HepG2 (cell line): ENCODE results near the gene CMC4. TPM values are rescaled to one million over a fixed set of nuclear protein-coding genes. Genes with fewer than 3 reads are reported as not detected.

Experiments used
- CEBPZ ChIP-seq: IDR thresholded peaks from 2 replicates; pipeline ENCODE4 v1.6.1; 2012; ENCODE audit warnings: low read length, improper control_type of control experiment
- CTCF ChIP-seq: sonication (generic); formaldehyde crosslinking; IDR thresholded peaks from 2 replicates; pipeline ENCODE4 v1.5.0; 2020; ENCODE audit warnings: mild to moderate bottlenecking, missing genetic modification reagents, moderate library complexity
- EED ChIP-seq: sonication (generic); formaldehyde crosslinking; IDR thresholded peaks from 2 replicates; pipeline ENCODE4 v1.5.0; 2020; ENCODE audit warnings: mild to moderate bottlenecking, missing genetic modification reagents
- ELF4 ChIP-seq: sonication (generic); formaldehyde crosslinking; IDR thresholded peaks from 2 replicates; pipeline ENCODE4 v1.5.0; 2020; ENCODE audit warnings: missing genetic modification reagents, mild to moderate bottlenecking, moderate library complexity, borderline replicate concordance
- GATAD1 ChIP-seq: IDR thresholded peaks from 2 replicates; pipeline ENCODE4 v1.6.1; 2016; ENCODE audit warnings: missing genetic modification reagents, missing compliant biosample characterization
- HNF4G ChIP-seq, 2 experiments: sonication (generic) in 1 of 2; formaldehyde crosslinking in 1 of 2; IDR thresholded peaks; 2 replicates each; pipeline versions ENCODE4 v1.4.0 to v1.6.1; 2011 to 2020; ENCODE audit warnings: borderline replicate concordance in 2 of 2, low read depth in 2 of 2, mild to moderate bottlenecking in 2 of 2, low read length in 1 of 2, missing genetic modification reagents in 1 of 2, moderate library complexity in 1 of 2
- HOXA3 ChIP-seq: sonication (generic); formaldehyde crosslinking; IDR thresholded peaks from 2 replicates; pipeline ENCODE4 v1.5.0; 2020; ENCODE audit warnings: missing genetic modification reagents
- HOXD1 ChIP-seq: sonication (generic); formaldehyde crosslinking; IDR thresholded peaks from 2 replicates; pipeline ENCODE4 v1.5.0; 2020; ENCODE audit warnings: missing genetic modification reagents
- KLF16 ChIP-seq, 2 experiments: sonication (generic) in 1 of 2; formaldehyde crosslinking in 1 of 2; IDR thresholded peaks; 2 replicates each; pipeline versions ENCODE4 v1.6.1 to v1.8.0; 2016 to 2023; ENCODE audit warnings: missing genetic modification reagents in 2 of 2, missing compliant biosample characterization in 1 of 2
- PAX8 ChIP-seq: sonication (generic); formaldehyde crosslinking; IDR thresholded peaks from 2 replicates; pipeline ENCODE4 v1.8.0; 2022; ENCODE audit warnings: mild to moderate bottlenecking, missing genetic modification reagents, borderline replicate concordance
- RAD21 ChIP-seq: fragments of 450-650 bp; formaldehyde crosslinking; IDR thresholded peaks from 2 replicates; pipeline ENCODE4 v1.5.0; 2020; ENCODE audit warnings: mild to moderate bottlenecking
- SMC3 ChIP-seq: IDR thresholded peaks from 2 replicates; pipeline ENCODE4 v1.6.1; 2011; ENCODE audit warnings: low read length, improper control_type of control experiment
- XRCC5 ChIP-seq: fragments of 200-400 bp; formaldehyde crosslinking; optimal IDR thresholded peaks from 2 replicates; pipeline ENCODE3; 2017; ENCODE audit warnings: mild to moderate bottlenecking, low read length
- ZNF12 ChIP-seq: sonication (generic); formaldehyde crosslinking; IDR thresholded peaks from 2 replicates; pipeline ENCODE4 v1.5.0; 2020; ENCODE audit warnings: missing genetic modification reagents
- ZNF263 ChIP-seq: sonication (generic); formaldehyde crosslinking; IDR thresholded peaks from 2 replicates; pipeline ENCODE4 v1.4.0; 2020; ENCODE audit warnings: missing genetic modification reagents
- ZNF350 ChIP-seq: sonication (generic); formaldehyde crosslinking; IDR thresholded peaks from 2 replicates; pipeline ENCODE4 v1.4.0; 2020; ENCODE audit warnings: mild to moderate bottlenecking, low read depth, missing genetic modification reagents, borderline replicate concordance
- ZNF501 ChIP-seq: sonication (generic); formaldehyde crosslinking; IDR thresholded peaks from 2 replicates; pipeline ENCODE4 v1.5.1; 2020; ENCODE audit warnings: mild to moderate bottlenecking, moderate library complexity, missing genetic modification reagents
- ZNF607 ChIP-seq: sonication (generic); formaldehyde crosslinking; IDR thresholded peaks from 2 replicates; pipeline ENCODE4 v1.5.1; 2020; ENCODE audit warnings: missing genetic modification reagents, mild to moderate bottlenecking, borderline replicate concordance
- ZNF615 ChIP-seq: sonication (generic); formaldehyde crosslinking; IDR thresholded peaks from 2 replicates; pipeline ENCODE4 v1.5.0; 2020; ENCODE audit warnings: mild to moderate bottlenecking, missing genetic modification reagents, borderline replicate concordance
- ZNF775 ChIP-seq: sonication (generic); formaldehyde crosslinking; IDR thresholded peaks from 2 replicates; pipeline ENCODE4 v1.4.0; 2020; ENCODE audit warnings: missing genetic modification reagents, mild to moderate bottlenecking, moderate library complexity, borderline replicate concordance
- ZNF781 ChIP-seq: sonication (generic); formaldehyde crosslinking; IDR thresholded peaks from 2 replicates; pipeline ENCODE4 v1.5.1; 2020; ENCODE audit warnings: borderline replicate concordance, mild to moderate bottlenecking, missing genetic modification reagents; ENCODE audit errors: not compliant biosample characterization
- ZNF788 ChIP-seq: sonication (generic); formaldehyde crosslinking; IDR thresholded peaks from 2 replicates; pipeline ENCODE4 v1.5.0; 2020; ENCODE audit warnings: mild to moderate bottlenecking, missing genetic modification reagents, borderline replicate concordance
- polyA plus RNA-seq, 8 experiments: library from polyadenylated mRNA; depleted of rRNA in 3 of 8; stranded (reverse) in 7 of 8; unstranded in 1 of 8; fragments of >200 nt; fragmentation: Illumina TruSeq in 4 of 8; extraction: Trizol in 4 of 8; gene quantifications; 2 replicates each; pipeline versions ENCODE4 v1.2.1 to v1.2.3, GENCODE V29; 2011 to 2016; ENCODE audit warnings: low read depth in 4 of 8, missing spikeins in 1 of 8, mixed read lengths in 1 of 8; ENCODE audit not compliant: insufficient read depth in 1 of 8
- total RNA-seq, 5 experiments: library from RNA; depleted of rRNA; stranded (reverse); fragments of >200 nt; fragmentation: Illumina TruSeq; extraction: Trizol; gene quantifications; 2 replicates each; pipeline ENCODE4 v1.2.3, GENCODE V29; 2016; ENCODE audit warnings: low read depth in 1 of 5
- TF ChIP-seq, protein P1 (sequence below): sonication (generic); formaldehyde crosslinking; IDR thresholded peaks from 2 replicates; pipeline ENCODE4 v1.8.1; 2023; ENCODE audit warnings: mild to moderate bottlenecking, missing genetic modification reagents

CMC4 gene
- total and polyA plus RNA-seq, 2 of the 13 experiments (the other 11 are each of a cell fraction or from before 2014, with no cell fraction given), result 5.6 to 11.5 TPM

DNA sequence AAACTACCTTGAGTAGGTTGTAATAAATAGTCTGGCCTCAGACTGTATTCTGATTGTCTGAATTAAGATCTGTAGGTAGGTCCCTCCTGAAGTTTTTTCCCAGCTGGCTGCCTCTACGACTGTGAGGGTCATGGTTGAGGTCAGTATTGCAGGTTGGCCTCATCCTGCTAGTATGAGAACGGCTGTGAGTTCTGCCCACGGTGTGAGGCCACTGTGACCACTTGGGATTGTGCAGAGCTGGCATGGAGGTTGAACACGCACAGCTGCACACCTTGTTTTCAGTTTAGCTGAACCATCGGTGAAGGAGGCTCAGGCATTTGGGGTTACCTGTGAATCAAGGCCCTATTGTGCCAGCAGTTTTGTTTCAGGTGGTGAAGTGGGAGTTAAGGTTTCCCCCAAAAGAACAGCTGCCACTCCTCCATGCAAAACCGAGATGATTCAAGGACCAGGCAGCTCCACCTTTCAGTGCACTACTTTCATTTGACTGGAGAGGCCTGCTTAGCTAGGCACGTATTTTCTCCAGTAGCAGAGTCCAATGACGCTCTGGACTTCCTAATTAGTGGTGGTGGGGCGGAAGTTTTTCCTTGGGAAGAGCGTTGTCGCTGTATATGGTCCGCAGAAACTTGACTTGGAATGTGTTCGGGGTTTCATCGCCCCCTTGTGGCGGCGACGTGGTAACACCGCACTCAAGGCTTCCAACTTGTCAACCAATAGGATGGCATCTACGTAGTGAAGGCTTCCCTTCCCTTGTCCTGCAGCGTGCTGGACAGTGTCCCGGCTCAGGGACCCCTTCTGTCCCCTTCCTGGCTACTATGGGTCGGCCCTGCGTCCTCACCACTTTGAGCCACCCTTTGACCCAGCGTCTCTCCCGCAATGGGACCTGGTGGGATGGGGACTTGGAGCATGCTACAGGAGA, 13.8 kb downstream of the CMC4 start (continued):
- no peak for TF ChIP-seq HOXA3 (CRISPR knock-in tag)
- TF ChIP-seq CTCF, result peak; percentile 85
- no peak for TF ChIP-seq KLF16 (CRISPR knock-in tag; IDR thresholded peaks at IDR 0.05)
- peak; percentile 48 for TF ChIP-seq XRCC5
- TF ChIP-seq HNF4G (IDR thresholded peaks at IDR 0.05; ENCODE audit: borderline replicate concordance, low read depth, low read length), result no peak
- TF ChIP-seq HNF4G (CRISPR knock-in tag; IDR thresholded peaks at IDR 0.05; ENCODE audit: borderline replicate concordance, low read depth), result no peak
- no peak for TF ChIP-seq PAX8
- no peak for TF ChIP-seq ZNF12 (CRISPR knock-in tag)
- peak; percentile 39; the same call in 1 of the 2 replicates for TF ChIP-seq ZNF501 (CRISPR knock-in tag)
- TF ChIP-seq CEBPZ, result no peak
- TF ChIP-seq ZNF607 (CRISPR knock-in tag), result no peak
- no peak for TF ChIP-seq ZNF263
- TF ChIP-seq ZNF775, result no peak
- TF ChIP-seq ZNF615 (CRISPR knock-in tag), result no peak
- TF ChIP-seq EED (CRISPR knock-in tag), result no peak
- peak; percentile 73 for TF ChIP-seq SMC3
- no peak for TF ChIP-seq ELF4 (CRISPR knock-in tag)
- TF ChIP-seq ZNF788 (CRISPR knock-in tag), result no peak
- TF ChIP-seq, protein P1, sequence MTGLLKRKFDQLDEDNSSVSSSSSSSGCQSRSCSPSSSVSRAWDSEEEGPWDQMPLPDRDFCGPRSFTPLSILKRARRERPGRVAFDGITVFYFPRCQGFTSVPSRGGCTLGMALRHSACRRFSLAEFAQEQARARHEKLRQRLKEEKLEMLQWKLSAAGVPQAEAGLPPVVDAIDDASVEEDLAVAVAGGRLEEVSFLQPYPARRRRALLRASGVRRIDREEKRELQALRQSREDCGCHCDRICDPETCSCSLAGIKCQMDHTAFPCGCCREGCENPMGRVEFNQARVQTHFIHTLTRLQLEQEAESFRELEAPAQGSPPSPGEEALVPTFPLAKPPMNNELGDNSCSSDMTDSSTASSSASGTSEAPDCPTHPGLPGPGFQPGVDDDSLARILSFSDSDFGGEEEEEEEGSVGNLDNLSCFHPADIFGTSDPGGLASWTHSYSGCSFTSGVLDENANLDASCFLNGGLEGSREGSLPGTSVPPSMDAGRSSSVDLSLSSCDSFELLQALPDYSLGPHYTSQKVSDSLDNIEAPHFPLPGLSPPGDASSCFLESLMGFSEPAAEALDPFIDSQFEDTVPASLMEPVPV (CRISPR knock-in tag), result no peak
- TF ChIP-seq HOXD1 (CRISPR knock-in tag), result no peak
- peak; percentile 58; the same call in 1 of the 2 replicates for TF ChIP-seq RAD21 (CRISPR knock-in tag)
- no peak for TF ChIP-seq GATAD1 (CRISPR knock-in tag)
- TF ChIP-seq ZNF781, result no peak
- TF ChIP-seq ZNF350 (CRISPR knock-in tag), result no peak
